GM19397 (cell line): ENCODE measurements around the gene GALNT9.
"Not testable (repeated sequence)": the region's sequence is repeated elsewhere in the genome, so short reads cannot be mapped to it uniquely, and the experiment has no call there.

ENCODE experiments used
- ATAC-seq: cut with Tn5 transposase; IDR thresholded peaks from one replicate; pipeline ENCODE4 v1.9.1; 2021; ENCODE audit warnings: mild to moderate bottlenecking, moderate library complexity; ENCODE audit not compliant: unreplicated experiment

GALNT9 gene

DNA sequence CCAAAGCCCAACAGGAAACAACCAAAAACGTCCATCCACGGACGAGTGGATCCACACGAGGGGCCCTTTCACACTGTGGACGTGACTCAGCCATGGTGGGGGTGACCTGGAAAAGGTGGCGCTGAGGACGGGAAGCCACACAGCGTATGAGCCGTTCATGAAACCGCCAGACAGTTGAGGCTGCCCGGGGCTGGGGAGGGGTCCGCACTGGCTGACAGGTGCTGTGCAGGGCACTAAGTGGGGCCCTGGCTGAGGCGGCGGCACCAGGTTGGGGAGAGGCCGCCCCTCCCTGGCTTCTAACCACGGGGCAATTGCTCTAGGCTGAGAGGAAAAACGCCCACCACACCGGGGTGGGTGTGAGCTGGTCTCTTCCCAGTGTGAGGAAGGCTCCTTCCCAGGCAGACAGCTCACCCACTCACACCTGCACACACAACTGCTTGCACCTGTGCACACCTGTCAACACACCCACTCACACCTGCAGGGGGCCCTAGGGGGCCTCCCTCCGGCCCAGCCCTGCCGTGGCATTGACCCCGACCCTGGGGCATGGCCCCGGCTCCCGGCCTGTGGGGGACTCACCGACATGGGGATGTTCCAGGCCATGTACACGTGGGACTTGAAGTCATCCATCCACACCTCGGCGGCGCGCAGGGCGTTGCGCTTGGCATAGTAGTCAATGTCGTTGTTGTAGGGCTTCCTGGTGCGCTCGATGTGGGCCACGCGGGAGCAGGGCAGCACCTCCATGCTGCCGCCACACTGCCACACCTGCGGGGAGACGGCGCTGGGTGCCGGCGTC is 126.3 kb downstream of the GALNT9 start:
- no peak for ATAC-seq

DNA sequence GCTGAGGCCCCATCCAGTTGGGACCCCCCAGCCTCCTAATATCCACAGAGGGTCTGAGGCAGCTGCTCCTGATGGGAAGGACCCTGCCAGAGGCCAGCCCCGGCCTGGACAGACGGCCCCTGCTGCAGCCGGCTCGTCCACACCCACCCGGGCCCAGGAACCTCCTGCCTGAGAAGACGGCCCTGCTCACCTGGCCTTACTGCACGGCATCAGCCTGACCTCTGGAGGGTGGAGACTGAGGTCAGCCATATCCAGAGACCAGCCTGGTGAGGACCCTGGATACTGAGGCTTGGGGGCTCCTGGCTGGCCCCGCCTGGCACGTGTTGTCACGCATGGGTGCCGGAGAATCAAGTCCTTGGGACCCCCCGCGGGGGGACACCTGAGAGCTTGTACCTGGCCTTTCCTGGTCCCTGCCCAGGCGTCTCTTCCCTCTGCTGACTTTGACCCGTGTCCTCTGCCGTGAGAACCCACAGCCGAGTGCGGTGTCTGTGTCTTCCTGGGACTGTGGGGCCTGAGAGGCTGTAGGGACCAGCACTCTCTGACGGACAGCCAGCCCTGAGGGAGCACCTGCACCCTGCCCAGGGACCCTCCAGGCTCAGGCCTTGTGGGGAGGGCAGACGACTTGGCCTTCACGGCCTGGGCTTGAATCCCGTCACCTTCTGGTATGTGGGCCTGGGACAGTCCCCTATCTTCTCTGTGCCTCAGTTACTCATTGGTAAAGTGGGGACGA is 127.8 kb downstream of the GALNT9 start:
- no peak for ATAC-seq

DNA sequence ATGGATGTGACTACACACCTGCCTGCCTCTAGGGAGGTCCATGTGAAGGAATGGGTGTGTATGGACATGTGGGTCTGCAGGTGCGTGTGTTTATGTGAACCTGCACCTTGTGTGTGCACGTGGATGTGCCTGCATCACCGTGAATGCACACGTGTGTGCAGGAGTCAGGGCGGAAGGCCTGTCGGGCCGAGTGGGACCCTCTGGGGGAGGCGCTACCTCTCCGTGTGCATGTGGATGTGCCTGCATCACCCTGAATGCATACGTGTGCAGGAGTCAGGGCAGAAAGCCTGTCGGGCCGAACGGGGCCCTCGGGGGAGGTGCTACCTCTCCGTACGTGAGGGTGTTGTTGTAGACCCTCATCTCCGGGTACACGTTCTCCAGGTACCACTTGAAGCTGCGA is 128.6 kb downstream of the GALNT9 start:
- no peak for ATAC-seq

DNA sequence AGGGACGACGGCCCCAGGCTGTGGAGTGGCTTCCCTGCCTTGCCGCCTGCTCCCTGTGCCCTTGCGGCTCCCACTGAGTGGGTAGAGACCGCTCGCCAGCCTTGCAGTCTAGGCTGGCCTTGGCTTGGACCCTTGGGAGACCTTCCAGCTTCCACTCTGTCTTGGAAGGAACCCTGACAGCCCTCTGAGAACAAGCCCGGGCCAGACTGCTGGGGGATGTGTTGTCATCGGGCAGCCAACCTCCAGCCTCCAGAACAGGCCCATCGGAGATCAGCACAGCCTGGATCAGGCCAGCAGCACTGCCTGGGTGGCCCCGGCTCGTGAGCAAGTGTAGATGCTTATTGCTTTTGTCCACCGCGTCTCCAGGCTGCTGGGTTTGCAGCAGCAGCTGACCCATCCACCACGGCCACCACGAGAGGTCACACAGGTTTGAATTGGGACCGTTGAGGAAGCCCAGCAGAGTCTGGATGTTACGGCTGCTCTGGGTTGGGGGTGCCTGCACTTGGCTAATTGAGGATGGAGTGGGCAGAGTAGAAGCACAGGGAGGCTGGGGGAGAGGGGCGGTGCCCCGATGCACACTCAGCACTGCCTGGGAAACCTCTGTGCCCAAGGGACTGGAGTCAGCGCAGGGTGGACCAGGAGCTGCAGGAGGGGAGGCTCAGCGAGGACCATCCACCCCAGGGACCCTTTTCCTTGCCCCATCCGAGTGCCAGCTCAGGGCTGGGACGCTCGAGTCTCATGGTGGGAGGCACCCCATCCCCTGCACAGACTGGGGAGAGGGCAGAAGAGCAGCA is 129.7 kb downstream of the GALNT9 start:
- ATAC-seq: no peak

DNA sequence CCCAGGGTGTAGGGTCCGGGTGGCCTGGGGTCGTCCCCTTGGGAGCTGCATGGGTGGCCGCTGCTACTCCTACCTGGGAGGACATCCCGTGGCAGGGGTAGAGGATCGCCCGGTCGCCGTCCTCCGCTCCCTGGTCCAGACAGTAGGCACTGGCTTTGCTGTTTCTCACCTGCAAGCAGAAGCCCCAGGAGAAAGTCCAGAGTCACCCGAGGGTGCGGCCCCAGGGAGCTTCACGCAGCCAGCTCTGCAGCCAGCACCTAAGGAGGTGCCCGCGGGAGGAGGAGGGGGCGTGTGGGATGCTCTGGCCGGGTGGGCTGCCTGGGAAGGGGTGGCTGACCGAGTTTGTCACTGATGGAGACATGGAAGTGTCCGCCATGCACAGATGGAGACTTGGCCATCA is 130.3 kb downstream of the GALNT9 start:
- no peak for ATAC-seq

DNA sequence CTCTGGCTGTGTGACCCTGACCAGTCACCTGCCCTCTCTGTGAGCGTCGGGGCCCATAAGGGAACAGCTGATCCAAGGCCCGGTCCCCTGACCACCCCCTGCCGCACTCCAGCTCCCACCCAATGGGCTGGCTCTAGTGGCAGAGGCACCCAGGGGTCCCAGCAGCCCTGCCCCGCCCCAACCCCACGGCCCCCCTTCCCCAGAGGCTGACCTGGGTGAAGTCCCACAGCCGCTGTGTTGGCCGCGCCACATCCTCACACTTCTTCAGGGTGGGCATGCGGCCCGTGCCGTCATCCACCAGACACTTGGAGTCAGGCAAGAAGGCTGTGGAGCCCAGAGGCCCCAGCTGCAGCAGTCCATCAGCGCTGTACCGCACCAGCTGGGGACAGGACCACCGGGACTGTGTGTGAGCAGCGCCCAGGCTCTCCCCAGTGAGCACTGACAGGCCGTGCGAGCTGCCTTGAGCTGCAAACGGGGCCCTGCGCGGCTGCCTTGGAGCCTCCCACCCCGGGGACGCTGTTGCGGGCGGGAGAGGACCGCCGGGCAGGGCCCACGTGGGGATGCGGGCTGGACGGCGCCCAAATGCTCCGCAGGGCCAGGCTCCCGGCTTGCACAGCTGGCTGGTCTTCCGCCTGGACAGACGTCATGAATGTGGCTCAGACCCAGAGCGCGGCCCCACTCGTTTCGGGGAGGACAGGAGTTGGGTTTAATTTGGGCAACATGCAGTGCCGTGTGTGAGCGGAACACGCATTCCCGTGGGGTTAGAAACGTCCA is 131.6 kb downstream of the GALNT9 start:
- ATAC-seq: no peak

DNA sequence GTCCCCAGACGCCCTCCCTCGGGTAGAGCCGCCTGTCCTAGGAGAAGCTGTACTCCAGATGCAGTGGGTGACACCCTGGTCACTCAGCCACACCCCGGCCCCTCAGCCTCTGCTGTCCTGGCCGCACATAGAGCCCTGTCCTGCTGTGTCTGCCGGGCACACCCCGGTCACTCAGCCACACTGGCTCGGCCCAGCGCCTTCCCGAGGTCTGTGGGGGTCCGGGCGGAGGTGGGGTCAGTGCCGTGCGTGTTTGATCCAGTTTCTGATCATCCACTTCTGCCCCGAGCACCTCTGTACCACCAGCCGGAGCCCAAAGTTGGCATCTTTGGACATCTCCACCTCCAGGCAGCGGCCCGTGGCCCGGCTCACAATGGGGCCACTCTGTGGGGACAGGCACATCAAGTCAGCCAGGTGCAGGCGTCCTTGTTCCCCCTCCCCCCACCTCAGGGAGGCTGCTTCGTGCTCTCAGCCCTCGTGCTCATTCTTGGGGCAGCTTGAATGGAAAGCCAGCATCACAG is 132.5 kb downstream of the GALNT9 start:
- no peak for ATAC-seq

DNA sequence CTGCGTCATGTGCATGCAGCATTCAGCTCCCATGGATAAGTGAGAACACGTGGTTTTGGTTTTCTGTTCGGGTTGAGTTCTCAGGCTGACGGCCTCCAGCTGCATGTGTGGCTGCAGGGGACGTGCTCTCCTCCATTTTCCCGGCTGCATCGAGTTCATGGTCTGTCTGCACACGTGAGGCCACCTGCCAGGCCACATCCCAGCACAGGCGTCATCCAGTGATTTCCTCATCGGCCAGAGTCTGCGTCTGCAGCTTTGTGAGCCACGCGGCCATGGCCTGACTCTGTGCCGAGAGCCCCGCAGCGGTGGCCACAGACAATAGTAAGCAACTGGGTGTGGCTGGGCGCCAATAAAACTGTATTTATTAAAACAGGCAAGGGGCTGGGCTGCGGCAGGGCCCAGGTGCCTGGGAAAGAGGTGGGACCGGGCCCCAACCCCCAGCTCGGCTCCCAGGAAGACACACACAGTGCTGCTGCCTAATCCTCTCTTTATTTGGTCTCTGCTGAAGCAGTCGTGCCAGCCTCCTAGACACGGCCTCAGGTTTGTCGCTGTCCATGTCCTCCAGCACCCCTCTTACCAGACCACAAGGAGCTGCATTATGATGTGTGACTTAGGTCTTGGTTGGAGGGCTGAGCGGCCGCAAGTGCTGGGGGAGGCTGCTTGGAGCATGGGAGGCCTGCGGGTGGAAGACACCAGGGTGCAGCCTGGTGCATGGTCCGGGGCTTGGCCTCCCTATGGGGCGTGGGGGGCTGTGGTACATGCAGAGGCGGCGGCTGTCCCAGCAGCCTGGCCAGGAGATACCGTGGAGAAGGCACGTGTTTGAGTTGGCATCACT is 133.1 kb downstream of the GALNT9 start:
- ATAC-seq: no peak

DNA sequence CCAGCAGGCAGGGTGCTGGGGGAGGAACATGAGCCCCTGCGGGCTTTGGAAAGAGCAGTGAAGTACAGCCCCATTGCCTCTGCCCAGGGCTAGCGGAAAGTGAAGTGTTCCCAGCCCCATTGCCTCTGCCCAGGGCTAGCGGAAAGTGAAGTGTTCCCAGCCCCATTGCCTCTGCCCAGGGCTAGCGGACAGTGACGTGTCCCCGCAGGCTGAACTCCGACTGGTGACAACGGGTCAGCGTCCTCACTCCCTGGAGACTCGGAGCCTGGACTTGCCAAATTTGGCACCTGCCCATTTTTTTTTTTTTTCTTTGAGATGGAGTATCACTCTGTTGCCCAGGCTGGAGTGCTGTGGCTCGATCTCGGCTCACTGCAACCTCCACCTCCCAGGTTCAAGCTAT is 134.1 kb downstream of the GALNT9 start:
- not testable (repeated sequence) for ATAC-seq

DNA sequence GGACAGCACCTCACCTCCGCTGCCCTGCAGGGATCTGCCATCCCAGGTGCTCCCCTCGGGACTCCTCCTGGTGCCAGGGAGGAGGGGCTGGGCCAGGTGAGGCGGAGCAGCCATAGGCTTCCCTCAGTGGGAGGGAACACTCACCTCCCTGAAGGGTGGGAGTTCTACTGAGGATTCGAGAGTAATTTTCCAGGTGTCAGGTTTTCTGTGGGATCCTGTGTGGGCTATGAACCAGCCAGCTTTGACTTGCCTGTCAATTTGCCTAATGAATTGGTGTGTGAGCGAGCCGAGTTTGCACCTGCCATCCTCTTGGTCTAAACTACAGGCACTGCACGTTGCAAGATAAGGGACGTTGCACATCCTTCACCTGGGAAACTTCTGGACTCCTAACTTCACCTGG is 134.8 kb downstream of the GALNT9 start:
- ATAC-seq: no peak

DNA sequence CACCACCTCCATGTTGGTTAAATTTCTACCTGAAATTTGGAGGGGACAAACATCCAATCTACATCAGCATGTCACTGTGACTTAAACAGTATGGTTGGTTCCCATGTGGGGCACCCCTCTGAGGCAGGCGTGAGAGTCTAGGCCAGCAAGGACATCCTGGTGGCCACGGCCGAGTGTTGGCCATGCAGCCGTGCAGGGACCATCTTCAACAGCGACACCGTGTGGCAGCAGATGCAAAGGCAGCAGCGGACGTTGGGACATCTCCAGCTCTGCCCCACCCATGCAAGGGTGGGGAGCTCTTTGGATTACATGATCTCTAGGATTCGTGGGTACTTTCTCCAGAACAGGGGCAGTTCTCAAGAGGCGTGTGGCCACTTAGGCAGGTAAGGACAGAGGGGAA is 135.3 kb downstream of the GALNT9 start:
- no peak for ATAC-seq

DNA sequence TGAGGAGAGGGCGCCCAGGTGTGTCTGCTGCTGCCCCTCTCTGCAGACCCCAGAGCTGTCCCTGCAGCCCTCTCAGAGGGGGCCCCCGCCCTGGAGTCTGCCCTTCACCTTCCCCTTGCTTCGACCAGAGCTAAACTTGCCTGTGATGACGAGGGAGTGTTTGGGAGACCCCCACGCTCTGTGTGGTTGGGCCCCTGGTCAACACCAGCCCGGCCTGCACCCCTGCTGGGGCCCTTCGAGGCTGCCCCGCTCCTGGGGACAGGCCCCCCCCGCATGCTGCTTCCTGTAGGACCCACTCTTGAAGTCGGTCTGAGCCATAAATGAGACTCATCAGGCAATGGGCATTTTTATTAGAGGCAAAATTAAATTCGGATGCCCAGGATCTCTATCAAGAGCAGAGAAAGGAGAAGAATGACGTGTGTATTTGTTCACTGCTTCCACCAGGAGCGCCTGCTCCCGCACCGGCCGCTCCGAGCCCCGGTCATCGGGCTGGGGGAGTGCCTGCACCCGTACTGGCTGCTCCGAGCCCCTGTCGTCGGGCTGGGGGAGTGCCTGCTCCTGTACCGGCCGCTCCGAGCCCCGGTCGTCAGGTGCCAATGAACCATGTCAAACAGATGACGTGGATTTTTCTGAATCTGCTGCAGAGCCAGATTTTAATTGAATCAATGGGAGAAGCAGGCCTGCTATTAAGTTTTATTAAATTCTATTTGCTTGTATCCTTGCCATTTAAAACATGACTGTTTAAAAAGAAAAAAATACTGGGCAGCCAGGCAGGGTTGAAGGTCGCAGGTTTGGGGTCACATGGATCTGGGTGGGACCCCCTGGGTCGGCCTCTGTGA is 137.5 kb downstream of the GALNT9 start:
- no peak for ATAC-seq

DNA sequence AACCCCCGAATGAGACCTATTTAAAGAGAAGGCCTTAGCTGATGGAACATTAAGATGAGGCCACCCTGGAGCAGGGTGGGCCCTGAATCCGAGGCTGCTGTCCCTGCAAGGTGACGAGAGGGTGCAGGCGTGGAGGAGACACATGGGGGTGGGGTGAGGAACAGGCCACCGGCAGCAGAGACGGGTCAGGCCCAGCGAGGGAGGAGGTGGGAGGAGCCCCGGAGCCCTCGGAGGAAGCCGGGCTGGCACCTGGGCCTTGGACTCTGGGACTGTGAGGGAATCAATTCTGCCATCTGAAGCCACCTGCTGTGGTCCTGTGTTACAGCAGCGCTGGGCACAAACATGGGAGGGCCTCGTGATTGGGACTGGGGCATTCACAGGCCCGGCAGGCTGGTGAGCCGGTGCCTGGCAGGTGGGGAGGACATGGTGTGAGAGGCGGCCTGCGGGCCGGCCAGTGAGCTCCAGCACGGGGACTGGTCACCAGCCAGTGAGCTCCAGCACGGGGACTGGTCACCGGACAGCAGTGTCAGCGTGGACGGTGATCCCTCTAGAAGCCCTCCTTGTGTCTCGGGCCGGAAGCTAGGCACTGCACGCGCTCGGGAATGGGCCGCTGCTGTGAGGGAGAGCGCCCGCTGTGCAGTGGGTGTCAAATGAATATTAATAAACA is 138.4 kb downstream of the GALNT9 start:
- no peak for ATAC-seq

DNA sequence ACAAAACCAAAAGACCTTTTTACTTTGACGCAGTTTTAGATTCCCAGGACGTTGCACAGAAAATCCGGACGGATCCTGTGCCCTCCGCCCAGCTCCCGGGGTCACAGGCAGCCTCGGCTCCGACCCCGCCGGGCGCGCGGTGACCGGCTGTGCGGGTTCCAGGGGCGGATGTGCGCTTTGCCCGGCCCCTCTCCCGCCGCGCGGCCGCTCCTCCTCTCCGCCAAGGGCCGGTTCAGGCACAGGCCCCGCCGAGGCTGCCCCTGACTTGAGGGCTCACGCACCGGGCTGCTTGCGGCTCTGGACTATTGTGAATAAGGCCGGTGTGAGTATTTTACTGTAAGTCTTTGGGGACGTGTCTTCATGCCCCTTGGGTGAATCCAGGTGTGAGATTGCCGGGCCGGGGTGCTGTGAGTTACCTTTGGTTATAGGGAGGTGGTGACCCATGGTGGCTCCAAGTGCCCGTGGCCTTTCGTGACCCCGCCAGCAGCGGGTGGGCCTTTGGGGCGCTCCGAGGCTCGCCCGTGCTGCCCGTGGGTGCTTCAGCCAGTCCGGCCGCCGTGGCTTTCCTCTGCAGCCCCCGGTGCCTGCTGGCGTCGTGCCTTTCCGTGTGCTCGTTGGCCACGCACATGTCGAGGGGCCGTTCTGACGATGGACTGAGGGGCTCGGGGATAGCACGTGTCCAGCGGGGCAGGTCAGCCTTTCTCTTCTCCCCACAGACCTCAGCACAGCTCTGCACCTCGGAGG is 139.2 kb downstream of the GALNT9 start:
- ATAC-seq: peak; percentile 28

DNA sequence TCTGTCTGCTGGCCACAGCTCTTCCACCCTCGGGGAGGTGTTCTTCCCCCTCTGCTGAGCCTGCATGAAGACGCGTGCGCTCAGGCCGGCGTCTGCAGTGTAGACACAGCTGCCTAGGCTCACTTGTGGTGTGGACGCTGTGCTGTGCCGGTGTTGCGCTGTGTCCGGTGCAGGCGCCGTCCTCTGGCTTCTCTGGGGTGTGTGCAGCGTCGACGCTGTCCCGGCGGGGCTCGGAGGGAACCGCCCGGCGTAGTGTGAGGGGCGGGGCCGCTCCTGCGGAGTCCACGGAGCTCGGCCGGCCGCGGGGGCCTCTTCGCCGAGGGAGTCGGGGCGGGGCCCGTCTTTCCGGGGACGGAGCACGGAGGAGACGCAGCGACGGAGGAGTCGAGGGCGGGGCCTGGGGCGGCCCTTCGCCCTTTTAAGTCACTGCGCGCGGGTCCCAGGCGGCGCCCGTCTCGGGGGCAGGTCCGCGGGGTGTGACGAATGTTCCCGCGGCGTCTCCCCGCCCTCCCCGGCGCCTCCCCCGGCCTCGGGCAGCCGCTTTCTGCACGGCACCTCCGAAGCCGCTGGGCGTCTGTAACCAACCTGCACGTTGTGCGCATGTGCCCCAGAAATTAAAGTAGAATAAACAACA is 139.9 kb downstream of the GALNT9 start:
- ATAC-seq: peak; percentile 90

DNA sequence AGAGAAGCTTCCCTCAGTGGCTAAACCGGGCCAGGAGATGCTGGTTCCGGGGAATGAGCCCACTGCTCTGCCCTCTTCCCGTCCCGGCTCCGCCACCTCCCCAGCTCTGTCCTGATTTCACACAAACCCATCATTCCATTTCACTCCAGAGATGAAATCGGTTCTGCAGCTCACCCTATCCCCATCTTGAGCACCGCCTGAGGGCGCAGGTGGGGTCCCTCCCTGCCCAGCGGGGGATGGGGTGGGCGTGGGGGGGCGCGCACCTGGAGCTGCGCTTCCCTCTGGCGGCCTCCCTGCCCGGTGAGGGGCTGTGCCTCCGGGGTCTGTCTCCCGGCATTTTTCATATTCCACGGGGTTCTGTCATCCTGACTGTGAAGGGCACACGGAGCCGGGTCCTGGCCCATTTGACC is 140.5 kb downstream of the GALNT9 start:
- no peak for ATAC-seq

DNA sequence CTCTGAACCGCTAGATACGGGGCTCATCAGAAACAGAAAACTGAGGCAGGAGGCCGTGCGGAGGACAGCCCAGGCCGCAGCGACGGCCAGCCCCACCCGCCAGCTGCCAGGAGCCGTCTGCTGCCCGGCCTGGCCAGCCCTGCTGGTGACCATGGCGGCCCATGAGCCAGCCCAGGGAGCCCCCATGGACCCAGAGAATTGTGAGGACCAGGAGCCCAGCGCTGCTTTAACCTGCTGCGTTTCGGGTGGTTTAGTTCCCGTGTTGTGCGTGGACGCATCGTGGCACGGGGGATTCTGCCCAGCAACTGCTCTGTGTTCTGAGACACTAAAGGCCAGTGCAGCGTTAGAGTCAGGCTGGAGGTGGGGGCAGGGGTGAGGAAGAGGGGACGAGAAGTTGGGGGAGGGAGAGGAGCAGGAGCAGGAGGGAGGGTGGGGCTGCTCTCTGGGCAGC is 140.9 kb downstream of the GALNT9 start:
- ATAC-seq: no peak
